Endothelial cell of umbilical vein (primary cell): ENCODE data around the gene MGLL. TPM values are rescaled to one million over a fixed set of nuclear protein-coding genes. Genes with fewer than 3 reads are reported as not detected.

Experiments used
- BruUV-seq: library from RNA; stranded (reverse); fragments of 400-500 nt; replicated peaks from 2 replicates; lab custom pipeline; 2021; lab: Mats Ljungman, UMichigan
- CTCF ChIA-PET: fragments of 300-600, 350-600 bp; sonication (Branson Sonifier 250); formaldehyde crosslinking; loops from one replicate; lab custom pipeline; 2021; ENCODE audit warnings: antibody characterized with exemption, inconsistent platforms; lab: Charles Lee
- POLR2A ChIA-PET: fragments of 300-600, 350-600 bp; sonication (Branson Sonifier 250); formaldehyde crosslinking; loops from one replicate; lab custom pipeline; 2021; ENCODE audit warnings: antibody characterized with exemption, inconsistent platforms; lab: Charles Lee
- DNase-seq: peaks from one replicate; pipeline ENCODE4 v3.0.0-alpha.2; 2011; ENCODE audit warnings: low read depth, low spot score
- FAIRE-seq: peaks from 2 replicates; lab custom pipeline; 2011; peaks lifted over from hg19 to GRCh38; lab: Jason Lieb, UNC
- H2AFZ ChIP-seq: 2 replicates; pipeline ENCODE4 v1.6.0; 2012; ENCODE audit warnings: low read depth, low read length, control low read depth, inconsistent platforms
- H3K27ac ChIP-seq: 2 replicates; pipeline ENCODE4 v1.5.1; 2011; ENCODE audit warnings: low read depth, mild to moderate bottlenecking, control low read depth, low read length, moderate library complexity; ENCODE audit not compliant: insufficient read depth
- H3K27me3 ChIP-seq, 2 experiments: 2 replicates each; pipeline versions ENCODE4 v1.6.0 to v1.6.1; 2011; ENCODE audit warnings: low read length in 2 of 2, mixed read lengths in 1 of 2; ENCODE audit not compliant: control insufficient read depth in 2 of 2, insufficient read depth in 2 of 2
- H3K36me3 ChIP-seq, 2 experiments: 2 replicates in 1 of 2; 3 replicates in 1 of 2; pipeline ENCODE4 v1.5.1; 2011; ENCODE audit warnings: low read length in 2 of 2, mild to moderate bottlenecking in 1 of 2, moderate library complexity in 1 of 2; ENCODE audit not compliant: control insufficient read depth in 2 of 2, insufficient read depth in 2 of 2; ENCODE audit errors: extremely low read depth in 1 of 2
- H3K4me1 ChIP-seq: 3 replicates; pipeline ENCODE4 v1.5.1; 2011; ENCODE audit warnings: mild to moderate bottlenecking, low read length; ENCODE audit not compliant: control insufficient read depth, insufficient read depth; ENCODE audit errors: extremely low read depth
- H3K4me2 ChIP-seq: 2 replicates; pipeline ENCODE4 v1.6.1; 2011; ENCODE audit warnings: low read length, control low read depth, mixed read lengths; ENCODE audit not compliant: insufficient read depth
- H3K4me3 ChIP-seq, 3 experiments: fragments of 200-600 bp in 1 of 3; sonication (generic), shearing (Covaris generic) in 1 of 3; replicated peaks in 1 of 3; 2 replicates each; pipeline ENCODE4 v1.5.1; 2011 to 2016; ENCODE audit warnings: control low read depth in 3 of 3, low read length in 3 of 3, mild to moderate bottlenecking in 2 of 3, inconsistent platforms in 1 of 3, low read depth in 1 of 3, moderate library complexity in 1 of 3; ENCODE audit not compliant: insufficient read depth in 1 of 3
- H3K79me2 ChIP-seq: 2 replicates; pipeline ENCODE4 v1.6.0; 2012; ENCODE audit warnings: low read length, inconsistent platforms; ENCODE audit not compliant: control insufficient read depth, insufficient read depth
- H3K9ac ChIP-seq: replicated peaks from 2 replicates; pipeline ENCODE3; 2011; ENCODE audit warnings: low read length, control low read depth; ENCODE audit not compliant: insufficient read depth; ENCODE audit errors: extremely low read depth
- H3K9me1 ChIP-seq: replicated peaks from 3 replicates; pipeline ENCODE4 v1.6.0; 2011; ENCODE audit warnings: mild to moderate bottlenecking, low read length; ENCODE audit not compliant: control insufficient read depth, insufficient read depth; ENCODE audit errors: extremely low read depth
- H3K9me3 ChIP-seq: replicated peaks from 2 replicates; pipeline ENCODE4 v1.5.1; 2012; ENCODE audit warnings: low read length, inconsistent platforms; ENCODE audit not compliant: control insufficient read depth, insufficient read depth
- H4K20me1 ChIP-seq: replicated peaks from 2 replicates; pipeline ENCODE3; 2011; ENCODE audit warnings: mild to moderate bottlenecking, low read length; ENCODE audit not compliant: control insufficient read depth, insufficient read depth; ENCODE audit errors: extremely low read depth
- EZH2 ChIP-seq: IDR thresholded peaks from 2 replicates; pipeline ENCODE4 v1.6.1; 2012; ENCODE audit warnings: borderline replicate concordance, low read depth, mild to moderate bottlenecking, moderate library complexity, low read length, inconsistent platforms; ENCODE audit not compliant: severe bottlenecking
- FOS ChIP-seq: IDR thresholded peaks from 2 replicates; pipeline ENCODE4 v1.6.1; 2011; ENCODE audit warnings: mild to moderate bottlenecking, low read length, moderate library complexity, borderline replicate concordance; ENCODE audit not compliant: insufficient read depth
- GATA2 ChIP-seq: IDR thresholded peaks from 2 replicates; pipeline ENCODE4 v1.7.0; 2011; ENCODE audit warnings: low read depth, mild to moderate bottlenecking, moderate library complexity, mixed read lengths, low read length; ENCODE audit not compliant: insufficient read length, insufficient read depth
- JUN ChIP-seq: IDR thresholded peaks from 2 replicates; pipeline ENCODE4 v1.6.1; 2011; ENCODE audit warnings: borderline replicate concordance, low read depth; ENCODE audit not compliant: insufficient read length, insufficient read depth
- MYC ChIP-seq: IDR thresholded peaks from one replicate; pipeline ENCODE4 v1.6.1; 2011; ENCODE audit warnings: mild to moderate bottlenecking, low read depth, low read length
- POLR2A ChIP-seq: IDR thresholded peaks from 2 replicates; pipeline ENCODE4 v1.6.1; 2012; ENCODE audit warnings: low read depth, mild to moderate bottlenecking, control low read depth, low read length
- POLR2AphosphoS5 ChIP-seq: IDR thresholded peaks from 2 replicates; pipeline ENCODE4 v1.6.1; 2012; ENCODE audit warnings: low read depth, mild to moderate bottlenecking, control low read depth, low read length, moderate library complexity; ENCODE audit not compliant: insufficient read depth
- dilution Hi-C: fragments of 300-500 bp; cut with MboI; formaldehyde crosslinking; loops from one replicate; pipeline ENCODE4 v1.15.0; 2019; ENCODE audit warnings: low sequenced_read_pairs; ENCODE audit not compliant: extremely low pct_ligation_motif_present
- intact Hi-C: fragments of 100-400 bp; cut with micrococcal nuclease; formaldehyde crosslinking; loops from one replicate; pipeline ENCODE4 v1.10.0; 2022
- polyA plus RNA-seq, 4 experiments: library from polyadenylated mRNA; depleted of rRNA in 3 of 4; stranded (reverse) in 3 of 4; unstranded in 1 of 4; fragments of >200 nt; gene quantifications; 2 replicates each; pipeline versions ENCODE4 v1.2.1 to v1.2.3, GENCODE V29; 2011 to 2012; ENCODE audit warnings: missing spikeins in 1 of 4
- total RNA-seq: library from RNA; stranded (reverse); gene quantifications from 2 replicates; pipeline ENCODE4 v1.2.3, GENCODE V29; 2021
- TF ChIP-seq, protein P1 (sequence below): IDR thresholded peaks from 2 replicates; pipeline ENCODE4 v1.6.1; 2011; ENCODE audit not compliant: insufficient read depth, insufficient read length
- TF ChIP-seq, protein P2 (sequence below), 2 donors: IDR thresholded peaks; 1 replicate in 1 of 2; 2 replicates in 1 of 2; pipeline ENCODE4 v1.5.1; 2011; ENCODE audit warnings: low read length in 2 of 2, mild to moderate bottlenecking in 2 of 2, moderate library complexity in 2 of 2, control low read depth in 1 of 2, inconsistent platforms in 1 of 2, low read depth in 1 of 2; ENCODE audit not compliant: insufficient read depth in 1 of 2; ENCODE audit errors: extremely low read depth in 1 of 2

MGLL gene
- total and polyA plus RNA-seq, 2 donors (not counting 3 experiments of a cell fraction or from before 2014, with no cell fraction given) = 30.7 to 60.2 TPM

DNA sequence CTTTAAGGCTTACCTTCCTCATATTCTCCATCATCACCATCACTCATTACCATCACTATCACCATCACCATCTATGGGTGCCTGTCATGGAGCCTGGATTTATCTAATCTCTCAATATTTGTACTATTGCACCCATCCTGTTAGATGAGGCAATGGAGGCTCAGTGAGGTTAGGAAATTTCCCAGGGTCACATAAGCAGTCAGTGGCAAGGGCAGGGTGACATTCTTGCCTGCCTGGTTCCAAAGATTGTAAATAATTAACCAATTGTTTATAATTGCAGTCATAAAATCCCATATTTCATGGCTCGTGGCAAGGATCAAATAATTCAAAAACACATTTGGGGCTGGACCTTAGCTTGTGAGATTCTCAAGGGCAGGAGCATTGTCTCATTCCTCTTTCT lies 55.2 kb downstream of the MGLL start:
- no peak overlapping the region for H3K4me3 ChIP-seq
- no peaks in the 10 kb centered on the region for H3K9me1 ChIP-seq
- peaks cover 28% of the 10 kb centered on the region for H3K4me1 ChIP-seq
- H3K36me3 ChIP-seq = no peaks in the 10 kb centered on the region
- DNase-seq (no peak), FAIRE-seq (peak; percentile 31)
- ChIA-PET POLR2A (no interaction called here), CTCF (interaction anchor here (1.1 kb wide), 1 partner anchor 16 kb away, joined by 5 read pairs; no protein-coding TSS in a partner anchor)
- TF ChIP-seq MYC = no peak
- TF ChIP-seq, protein P1, sequence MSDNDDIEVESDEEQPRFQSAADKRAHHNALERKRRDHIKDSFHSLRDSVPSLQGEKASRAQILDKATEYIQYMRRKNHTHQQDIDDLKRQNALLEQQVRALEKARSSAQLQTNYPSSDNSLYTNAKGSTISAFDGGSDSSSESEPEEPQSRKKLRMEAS = no peak
- TF ChIP-seq, protein P2, sequence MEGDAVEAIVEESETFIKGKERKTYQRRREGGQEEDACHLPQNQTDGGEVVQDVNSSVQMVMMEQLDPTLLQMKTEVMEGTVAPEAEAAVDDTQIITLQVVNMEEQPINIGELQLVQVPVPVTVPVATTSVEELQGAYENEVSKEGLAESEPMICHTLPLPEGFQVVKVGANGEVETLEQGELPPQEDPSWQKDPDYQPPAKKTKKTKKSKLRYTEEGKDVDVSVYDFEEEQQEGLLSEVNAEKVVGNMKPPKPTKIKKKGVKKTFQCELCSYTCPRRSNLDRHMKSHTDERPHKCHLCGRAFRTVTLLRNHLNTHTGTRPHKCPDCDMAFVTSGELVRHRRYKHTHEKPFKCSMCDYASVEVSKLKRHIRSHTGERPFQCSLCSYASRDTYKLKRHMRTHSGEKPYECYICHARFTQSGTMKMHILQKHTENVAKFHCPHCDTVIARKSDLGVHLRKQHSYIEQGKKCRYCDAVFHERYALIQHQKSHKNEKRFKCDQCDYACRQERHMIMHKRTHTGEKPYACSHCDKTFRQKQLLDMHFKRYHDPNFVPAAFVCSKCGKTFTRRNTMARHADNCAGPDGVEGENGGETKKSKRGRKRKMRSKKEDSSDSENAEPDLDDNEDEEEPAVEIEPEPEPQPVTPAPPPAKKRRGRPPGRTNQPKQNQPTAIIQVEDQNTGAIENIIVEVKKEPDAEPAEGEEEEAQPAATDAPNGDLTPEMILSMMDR (IDR thresholded peaks at IDR 0.05; ENCODE audit: extremely low read depth in 1 of 2, insufficient read depth in 1 of 2, low read depth in 1 of 2, low read length in 2 of 2) = no peak
- no peak for TF ChIP-seq EZH2
- no peak for TF ChIP-seq JUN
- TF ChIP-seq GATA2 = no peak
- TF ChIP-seq POLR2AphosphoS5 = no peak
- TF ChIP-seq POLR2A = no peak
- TF ChIP-seq FOS = no peak
- no peak overlapping the region for H2AFZ ChIP-seq
- no peaks in the 10 kb centered on the region for H4K20me1 ChIP-seq
- BruUV-seq = no TSS peak
- H3K9ac ChIP-seq = no peak overlapping the region
- no peaks in the 10 kb centered on the region for H3K9me3 ChIP-seq
- no peak overlapping the region for H3K4me2 ChIP-seq
- intact Hi-C loops = no loop called here
- H3K27ac ChIP-seq = no peak overlapping the region
- H3K27me3 ChIP-seq = no peaks in the 10 kb centered on the region
- peaks cover 41% of the 10 kb centered on the region for H3K79me2 ChIP-seq
- dilution Hi-C loops = no loop called here
